Activated T-cell treated with anti-CD3 and anti-CD28 coated beads, Interleukin-2, amount 50 U/mL, for 24 hours (primary cell): ENCODE measurements around the gene ENPP3.
A peak's percentile ranks its signal among the peaks of the same experiment; 100 is the strongest.

ENCODE experiments used
- DNase-seq: peaks from one replicate; pipeline ENCODE4 v3.0.0-alpha.2; 2020
- H3K27ac Mint-ChIP-seq: 2 replicates; pipeline ENCODE4 v1.8.0; 2020; ENCODE audit warnings: mild to moderate bottlenecking, mixed read lengths
- H3K27me3 Mint-ChIP-seq: 2 replicates; pipeline ENCODE4 v1.8.0; 2020; ENCODE audit warnings: mixed read lengths
- H3K36me3 Mint-ChIP-seq: 2 replicates; pipeline ENCODE4 v1.8.0; 2020; ENCODE audit warnings: low read depth, mixed read lengths
- H3K4me1 Mint-ChIP-seq: 2 replicates; pipeline ENCODE4 v1.8.0; 2020; ENCODE audit warnings: low read depth, mixed read lengths
- H3K4me3 Mint-ChIP-seq: 2 replicates; pipeline ENCODE4 v1.8.0; 2020; ENCODE audit warnings: mild to moderate bottlenecking, moderate library complexity, mixed read lengths
- H3K9me3 Mint-ChIP-seq: 2 replicates; pipeline ENCODE4 v1.8.0; 2020; ENCODE audit warnings: mixed read lengths

Gene ENPP3

DNA sequence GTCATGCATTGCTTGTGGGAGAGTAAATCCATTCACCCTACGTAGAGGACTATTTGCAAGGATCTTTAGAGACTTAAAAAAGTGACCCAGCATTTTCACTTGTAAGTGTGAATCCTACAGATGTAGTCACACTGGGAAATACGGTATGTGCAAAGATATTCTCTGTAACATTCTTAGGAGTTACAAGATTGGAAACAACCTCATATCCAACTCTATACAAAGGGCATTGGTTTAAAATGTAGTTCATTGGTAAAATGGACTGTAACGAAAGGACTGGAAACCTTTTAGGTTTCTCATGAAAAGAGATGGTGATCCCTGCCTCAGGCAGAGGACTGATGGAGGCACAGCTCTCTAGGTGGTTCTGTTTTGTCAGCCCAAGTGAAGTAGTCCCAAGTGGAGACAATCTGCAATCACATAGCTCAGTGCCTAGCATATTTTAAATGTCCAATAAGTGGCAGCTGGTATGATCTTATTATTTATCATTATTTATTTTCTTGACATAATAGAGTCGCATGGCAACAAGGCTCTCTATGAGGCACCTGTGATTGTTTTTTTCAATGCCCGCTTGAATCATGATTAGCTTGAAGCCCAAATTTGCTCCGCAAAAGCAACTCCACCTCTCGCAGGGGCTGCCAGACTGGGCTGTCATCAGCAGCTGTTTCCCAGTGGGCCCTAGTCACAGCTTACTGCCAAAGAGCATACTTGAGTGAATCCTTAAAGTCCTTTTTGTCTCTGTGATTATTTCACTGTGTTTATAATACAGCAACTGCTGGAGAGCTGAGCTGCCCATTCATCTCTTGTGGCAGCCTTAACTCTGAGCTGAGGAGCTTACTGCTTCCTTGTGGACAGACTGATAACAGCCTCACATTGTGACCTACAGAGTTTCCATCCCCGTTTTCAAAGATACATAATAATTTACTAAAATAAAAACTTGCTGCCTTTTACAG lies 150.9 kb downstream of the ENPP3 start:
- Mint-ChIP-seq H3K4me3 (no peak overlapping the region), H3K27me3 (peaks cover 17% of the 10 kb centered on the region), H3K9me3 (no peaks in the 10 kb centered on the region), H3K27ac (no peak overlapping the region), H3K4me1 (peaks cover 30% of the 10 kb centered on the region), H3K36me3 (no peaks in the 10 kb centered on the region)
- DNase-seq, result no peak

DNA sequence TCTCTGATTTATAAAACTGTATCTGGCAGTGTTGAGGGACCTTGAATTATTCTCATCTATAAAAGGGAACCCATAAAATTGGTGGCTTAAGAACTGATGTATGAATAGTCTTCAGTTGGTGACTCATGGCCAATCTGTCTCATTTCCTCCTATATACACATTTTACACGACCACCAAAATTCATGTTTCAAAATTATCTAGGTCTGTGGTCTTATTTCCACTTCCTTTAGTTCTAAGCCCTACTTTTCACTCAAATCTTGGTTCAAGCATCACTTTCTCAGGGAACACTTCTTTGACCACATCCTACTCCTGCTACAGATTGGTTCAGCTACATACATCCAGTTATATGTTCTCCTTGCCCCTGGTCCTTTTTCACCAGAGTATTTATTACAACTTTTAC lies 152.1 kb downstream of the ENPP3 start:
- no peak for DNase-seq
- H3K4me3 Mint-ChIP-seq, result no peak overlapping the region
- H3K27me3 Mint-ChIP-seq, result peaks cover 12% of the 10 kb centered on the region
- no peaks in the 10 kb centered on the region for H3K9me3 Mint-ChIP-seq
- peaks cover 30% of the 10 kb centered on the region for H3K4me1 Mint-ChIP-seq
- H3K27ac Mint-ChIP-seq, result peak overlapping the region; percentile 26
- H3K36me3 Mint-ChIP-seq, result no peaks in the 10 kb centered on the region

DNA sequence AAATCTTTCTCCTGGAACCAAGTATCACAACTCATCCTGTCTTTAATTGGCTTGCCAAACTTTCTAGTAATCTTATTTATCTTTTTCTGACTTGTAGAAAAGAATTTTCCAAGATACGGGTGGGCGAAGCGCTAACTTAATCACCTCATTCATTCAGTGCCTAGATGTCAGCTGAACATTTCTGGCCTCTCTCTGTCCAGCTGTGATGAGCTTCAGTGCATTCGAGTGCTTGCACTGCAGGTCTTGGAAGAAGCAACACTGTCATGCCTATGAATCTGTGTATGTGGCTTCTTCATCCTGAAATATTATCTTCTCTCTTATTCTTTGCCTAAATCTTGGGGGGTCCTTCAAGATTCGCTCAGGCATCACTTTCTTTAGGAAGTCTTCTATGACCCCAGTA lies 154.4 kb downstream of the ENPP3 start:
- Mint-ChIP-seq H3K27me3 (peaks cover 10% of the 10 kb centered on the region), H3K36me3 (no peaks in the 10 kb centered on the region), H3K9me3 (no peaks in the 10 kb centered on the region), H3K27ac (no peak overlapping the region), H3K4me1 (peaks cover 30% of the 10 kb centered on the region), H3K4me3 (no peak overlapping the region)
- no peak for DNase-seq

DNA sequence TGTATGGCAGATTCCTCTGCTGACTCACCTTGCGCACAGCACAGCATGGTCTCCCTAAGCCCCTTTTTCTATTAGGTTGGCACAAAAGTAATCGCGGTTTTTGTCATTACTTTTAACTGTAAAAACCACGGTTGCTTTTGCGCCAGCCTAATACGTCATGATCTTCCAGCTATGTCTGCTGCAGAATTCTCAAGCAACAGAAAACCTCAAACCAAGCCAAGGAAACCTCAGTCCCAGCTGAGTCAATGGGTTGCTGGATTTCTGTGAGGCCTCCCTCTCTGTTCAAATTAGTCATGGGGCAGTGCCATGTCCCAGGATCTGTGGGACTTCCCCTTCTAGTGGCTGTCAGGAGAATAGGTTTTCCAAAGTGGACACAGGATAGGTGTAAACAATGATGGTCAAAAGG lies 155.0 kb downstream of the ENPP3 start:
- Mint-ChIP-seq H3K4me1 (peaks cover 28% of the 10 kb centered on the region), H3K4me3 (no peak overlapping the region), H3K27ac (peak overlapping the region; percentile 4), H3K9me3 (no peaks in the 10 kb centered on the region), H3K36me3 (no peaks in the 10 kb centered on the region), H3K27me3 (peaks cover 15% of the 10 kb centered on the region)
- no peak for DNase-seq

DNA sequence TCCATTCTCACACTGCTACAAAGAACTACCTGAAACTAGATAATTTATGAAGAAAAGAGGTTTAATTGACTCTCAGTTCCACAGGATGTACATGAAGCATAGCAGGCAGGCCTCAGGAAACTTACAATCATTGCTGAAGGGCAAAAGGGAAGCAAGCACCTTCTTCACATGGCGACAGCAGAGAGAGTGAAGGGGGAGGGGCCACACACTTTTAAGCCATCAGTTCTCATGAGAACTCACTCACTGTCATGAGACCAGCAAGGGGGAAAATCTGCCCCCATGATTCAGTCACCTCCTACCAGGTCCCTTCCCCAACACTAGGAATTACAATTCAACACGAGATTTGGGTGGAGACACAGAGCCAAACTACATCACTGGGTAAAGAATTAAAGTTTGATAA lies 158.3 kb downstream of the ENPP3 start:
- peaks cover 2% of the 10 kb centered on the region for H3K9me3 Mint-ChIP-seq
- H3K27me3 Mint-ChIP-seq, result peaks cover 24% of the 10 kb centered on the region
- H3K4me3 Mint-ChIP-seq, result no peak overlapping the region
- peaks cover 9% of the 10 kb centered on the region for H3K4me1 Mint-ChIP-seq
- no peaks in the 10 kb centered on the region for H3K36me3 Mint-ChIP-seq
- no peak for DNase-seq
- no peak overlapping the region for H3K27ac Mint-ChIP-seq
